ENCODE data around the gene NMNAT3.

Gene NMNAT3

DNA sequence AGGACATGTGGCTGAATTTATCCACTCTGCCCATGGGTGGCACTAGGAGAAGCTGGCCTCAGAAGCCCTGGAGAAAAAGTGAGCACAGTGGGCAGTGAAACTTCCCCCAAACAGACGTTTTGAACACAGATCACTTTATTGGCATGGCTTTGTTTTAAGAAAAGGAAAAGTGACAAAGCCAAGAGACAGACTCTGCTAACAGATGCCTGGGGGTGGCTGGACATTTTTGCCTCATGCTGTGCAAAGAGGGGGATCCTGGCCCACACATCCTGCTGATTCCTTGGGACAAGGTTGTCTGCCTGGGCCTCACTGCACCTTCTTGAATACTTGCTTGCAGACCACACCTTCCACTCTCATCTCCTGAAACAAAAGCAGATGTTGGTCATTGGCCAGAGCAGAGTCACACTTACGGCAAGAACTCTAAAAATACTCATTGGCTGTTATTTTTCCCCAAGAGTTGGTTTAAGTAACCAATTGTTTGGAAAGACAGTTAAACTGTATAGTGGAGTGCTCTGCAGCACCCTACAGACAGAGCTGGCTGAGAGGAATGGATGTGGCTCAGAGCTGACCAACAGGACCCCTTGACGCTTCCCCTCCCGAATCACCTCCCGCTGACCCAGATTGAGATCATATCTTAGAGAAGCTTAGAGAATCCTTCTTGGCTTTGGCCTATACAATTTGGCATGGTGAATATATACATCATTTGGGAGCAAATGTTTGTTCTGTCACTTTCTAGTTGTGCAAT lies 160.3 kb downstream of the NMNAT3 start:
- no peaks in the 10 kb centered on the region for H3K27me3 ChIP-seq (ENCODE audit: insufficient read depth, low read length, poor library complexity)
- H3K9me3 ChIP-seq (ENCODE audit: insufficient read depth, low read length, severe bottlenecking) = no peaks in the 10 kb centered on the region
- no peak overlapping the region for H3K27ac ChIP-seq (ENCODE audit: low read length)
- no peak for TF ChIP-seq EZH2 (IDR thresholded peaks at IDR 0.05; ENCODE audit: borderline replicate concordance, low read depth, low read length, severe bottlenecking)
- TF ChIP-seq, protein P1, sequence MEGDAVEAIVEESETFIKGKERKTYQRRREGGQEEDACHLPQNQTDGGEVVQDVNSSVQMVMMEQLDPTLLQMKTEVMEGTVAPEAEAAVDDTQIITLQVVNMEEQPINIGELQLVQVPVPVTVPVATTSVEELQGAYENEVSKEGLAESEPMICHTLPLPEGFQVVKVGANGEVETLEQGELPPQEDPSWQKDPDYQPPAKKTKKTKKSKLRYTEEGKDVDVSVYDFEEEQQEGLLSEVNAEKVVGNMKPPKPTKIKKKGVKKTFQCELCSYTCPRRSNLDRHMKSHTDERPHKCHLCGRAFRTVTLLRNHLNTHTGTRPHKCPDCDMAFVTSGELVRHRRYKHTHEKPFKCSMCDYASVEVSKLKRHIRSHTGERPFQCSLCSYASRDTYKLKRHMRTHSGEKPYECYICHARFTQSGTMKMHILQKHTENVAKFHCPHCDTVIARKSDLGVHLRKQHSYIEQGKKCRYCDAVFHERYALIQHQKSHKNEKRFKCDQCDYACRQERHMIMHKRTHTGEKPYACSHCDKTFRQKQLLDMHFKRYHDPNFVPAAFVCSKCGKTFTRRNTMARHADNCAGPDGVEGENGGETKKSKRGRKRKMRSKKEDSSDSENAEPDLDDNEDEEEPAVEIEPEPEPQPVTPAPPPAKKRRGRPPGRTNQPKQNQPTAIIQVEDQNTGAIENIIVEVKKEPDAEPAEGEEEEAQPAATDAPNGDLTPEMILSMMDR (IDR thresholded peaks at IDR 0.05; ENCODE audit: borderline replicate concordance, extremely low read depth, low read length, poor library complexity, severe bottlenecking) = no peak
- H3K9ac ChIP-seq (ENCODE audit: low read depth, low read length) = no peak overlapping the region
- no peaks in the 10 kb centered on the region for H3K4me1 ChIP-seq (ENCODE audit: insufficient read depth, low read length)
- DNase-seq = no peak
- no peaks in the 10 kb centered on the region for H3K79me2 ChIP-seq (ENCODE audit: insufficient read depth, low read length)
- no peaks in the 10 kb centered on the region for H4K20me1 ChIP-seq (ENCODE audit: insufficient read depth, low read length)
- H3K4me3 ChIP-seq (ENCODE audit: low read depth in 1 of 2, low read length in 2 of 2) = no peak overlapping the region
- no peak overlapping the region for H2AFZ ChIP-seq (ENCODE audit: low read depth, low read length)
- no peak overlapping the region for H3K4me2 ChIP-seq (ENCODE audit: insufficient read depth, low read length)
- no peak for ATAC-seq (ENCODE audit: insufficient read depth, low read depth)
- no peaks in the 10 kb centered on the region for H3K36me3 ChIP-seq (ENCODE audit: insufficient read depth, low read length)

DNA sequence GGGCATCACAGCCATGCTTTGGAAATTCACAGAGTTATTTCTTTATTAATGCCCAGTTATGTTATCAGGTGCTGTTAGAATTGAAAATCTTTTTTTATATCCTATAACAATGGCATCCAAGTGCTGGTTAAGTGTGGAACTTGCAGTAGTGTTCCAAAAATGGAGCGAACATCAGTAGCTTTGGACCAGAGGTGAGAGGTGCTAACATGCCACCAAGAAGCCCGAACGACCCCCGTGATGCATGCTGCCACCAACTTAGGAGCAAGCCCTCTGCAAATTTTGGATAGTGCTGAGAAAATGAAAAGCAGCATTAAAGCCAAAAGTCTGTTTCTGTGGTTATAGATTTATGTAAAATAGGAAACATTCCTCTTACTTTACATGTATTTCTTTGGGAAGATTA lies 163.0 kb downstream of the NMNAT3 start:
- Histone ChIP-seq H4K20me1 (ENCODE audit: insufficient read depth, low read length) (no peaks in the 10 kb centered on the region), H2AFZ (ENCODE audit: low read depth, low read length) (no peak overlapping the region), H3K9ac (ENCODE audit: low read depth, low read length) (no peak overlapping the region), H3K27me3 (ENCODE audit: insufficient read depth, low read length, poor library complexity) (no peaks in the 10 kb centered on the region), H3K36me3 (ENCODE audit: insufficient read depth, low read length) (no peaks in the 10 kb centered on the region), H3K27ac (ENCODE audit: low read length) (no peak overlapping the region), H3K4me2 (ENCODE audit: insufficient read depth, low read length) (no peak overlapping the region), H3K4me1 (ENCODE audit: insufficient read depth, low read length) (no peaks in the 10 kb centered on the region), H3K79me2 (ENCODE audit: insufficient read depth, low read length) (no peaks in the 10 kb centered on the region), H3K9me3 (ENCODE audit: insufficient read depth, low read length, severe bottlenecking) (no peaks in the 10 kb centered on the region), H3K4me3 (ENCODE audit: low read depth in 1 of 2, low read length in 2 of 2) (no peak overlapping the region)
- ATAC-seq (ENCODE audit: insufficient read depth, low read depth) (no peak), DNase-seq (no peak)
- no peak for TF ChIP-seq EZH2 (IDR thresholded peaks at IDR 0.05; ENCODE audit: borderline replicate concordance, low read depth, low read length, severe bottlenecking)
- TF ChIP-seq, protein P1 (IDR thresholded peaks at IDR 0.05; ENCODE audit: borderline replicate concordance, extremely low read depth, low read length, poor library complexity, severe bottlenecking) = no peak

Data from DND-41 (cell line).